IMR-90 (cell line): ENCODE measurements around the gene CUL1. TPM values are rescaled to one million over a fixed set of nuclear protein-coding genes. Genes with fewer than 3 reads are reported as not detected.

ENCODE experiments used
- ATAC-seq: fragments of 200-7000 bp; cut with Tn5 transposase; 2 replicates; pipeline ENCODE4 v1.9.1; 2020; ENCODE audit warnings: low read depth, mild to moderate bottlenecking, moderate library complexity
- BruUV-seq: library from RNA; stranded (reverse); fragments of 400-500 nt; replicated peaks from 2 replicates; lab custom pipeline; 2021; lab: Mats Ljungman, UMichigan
- CTCF ChIA-PET: fragments of 300-600 bp; formaldehyde crosslinking; extraction: SDS; loops from one replicate; lab custom pipeline; 2021; ENCODE audit warnings: antibody characterized with exemption; lab: Yijun Ruan, JAX
- POLR2A ChIA-PET: fragments of 300-600 bp; sonication (Branson Sonifier 250); formaldehyde crosslinking; loops from one replicate; lab custom pipeline; 2022; ENCODE audit warnings: antibody characterized with exemption; ENCODE audit not compliant: unreplicated experiment; lab: Charles Lee
- DNase-seq: peaks from one replicate; pipeline ENCODE4 v3.0.0; 2013
- H2AFZ ChIP-seq: replicated peaks from 2 replicates; pipeline ENCODE3; 2013; ENCODE audit warnings: low read length, mild to moderate bottlenecking; ENCODE audit not compliant: poor library complexity
- H2AK5ac ChIP-seq: 2 replicates; pipeline ENCODE4 v1.6.1; 2013; ENCODE audit warnings: low read depth, low read length, inconsistent platforms
- H2AK9ac ChIP-seq: replicated peaks from 2 replicates; pipeline ENCODE3; 2013; ENCODE audit warnings: mild to moderate bottlenecking, low read depth, low read length, moderate library complexity; ENCODE audit not compliant: poor library complexity
- H2BK120ac ChIP-seq: 2 replicates; pipeline ENCODE4 v1.6.1; 2013; ENCODE audit warnings: low read depth, low read length, inconsistent platforms
- H2BK15ac ChIP-seq: 3 replicates; pipeline ENCODE4 v1.6.1; 2013; ENCODE audit warnings: low read depth, low read length, inconsistent platforms
- H2BK20ac ChIP-seq: 2 replicates; pipeline ENCODE4 v1.6.1; 2013; ENCODE audit warnings: low read depth, mild to moderate bottlenecking, inconsistent platforms, low read length, moderate library complexity
- H2BK5ac ChIP-seq: 2 replicates; pipeline ENCODE4 v1.6.1; 2013; ENCODE audit warnings: mild to moderate bottlenecking, low read depth, low read length, inconsistent platforms; ENCODE audit not compliant: poor library complexity, severe bottlenecking
- H3K14ac ChIP-seq: replicated peaks from 2 replicates; pipeline ENCODE4 v1.6.1; 2013; ENCODE audit warnings: low read depth, low read length, inconsistent platforms
- H3K18ac ChIP-seq: 2 replicates; pipeline ENCODE4 v1.6.1; 2013; ENCODE audit warnings: low read depth, low read length, control low read depth
- H3K23ac ChIP-seq: 2 replicates; pipeline ENCODE4 v1.6.1; 2013; ENCODE audit warnings: low read depth, low read length, inconsistent platforms
- H3K27ac ChIP-seq: 2 replicates; pipeline ENCODE4 v1.5.1; 2013; ENCODE audit warnings: mild to moderate bottlenecking, control low read depth, low read length; ENCODE audit not compliant: insufficient read depth
- H3K27me3 ChIP-seq: 2 replicates; pipeline ENCODE4 v1.6.1; 2013; ENCODE audit warnings: low read length; ENCODE audit not compliant: control insufficient read depth, insufficient read depth
- H3K36me3 ChIP-seq: 2 replicates; pipeline ENCODE4 v1.6.1; 2013; ENCODE audit warnings: low read length, mixed read lengths; ENCODE audit not compliant: control insufficient read depth, insufficient read depth
- H3K4ac ChIP-seq: 2 replicates; pipeline ENCODE4 v1.6.1; 2013; ENCODE audit warnings: low read depth, low read length, inconsistent platforms
- H3K4me1 ChIP-seq: 2 replicates; pipeline ENCODE4 v1.6.1; 2013; ENCODE audit warnings: low read length, mixed read lengths; ENCODE audit not compliant: control insufficient read depth, insufficient read depth
- H3K4me2 ChIP-seq: 2 replicates; pipeline ENCODE4 v1.6.1; 2013; ENCODE audit warnings: low read depth, mild to moderate bottlenecking, control low read depth, low read length, moderate library complexity
- H3K4me3 ChIP-seq: 2 replicates; pipeline ENCODE4 v1.5.1; 2013; ENCODE audit warnings: low read depth, mild to moderate bottlenecking, control low read depth, low read length, moderate library complexity; ENCODE audit not compliant: insufficient read depth
- H3K56ac ChIP-seq: 2 replicates; pipeline ENCODE4 v1.6.1; 2013; ENCODE audit warnings: low read length, inconsistent platforms; ENCODE audit not compliant: insufficient read depth; ENCODE audit errors: extremely low read depth
- H3K79me1 ChIP-seq, 2 experiments: 2 replicates each; pipeline ENCODE4 v1.6.1; 2013; ENCODE audit warnings: low read length in 2 of 2, inconsistent platforms in 1 of 2, low read depth in 1 of 2
- H3K9ac ChIP-seq: 2 replicates; pipeline ENCODE4 v1.6.1; 2013; ENCODE audit warnings: low read depth, low read length, control low read depth
- H3K9me1 ChIP-seq: 2 replicates; pipeline ENCODE4 v1.6.1; 2013; ENCODE audit warnings: low read length, inconsistent platforms; ENCODE audit not compliant: insufficient read depth
- H3K9me3 ChIP-seq: 2 replicates; pipeline ENCODE4 v1.6.1; 2013; ENCODE audit warnings: low read length; ENCODE audit not compliant: control insufficient read depth, insufficient read depth
- H4K20me1 ChIP-seq: 2 replicates; pipeline ENCODE4 v1.6.1; 2013; ENCODE audit warnings: low read length, inconsistent platforms; ENCODE audit not compliant: insufficient read depth
- H4K5ac ChIP-seq: 2 replicates; pipeline ENCODE4 v1.6.1; 2013; ENCODE audit warnings: mild to moderate bottlenecking, low read depth, low read length, control low read depth
- H4K8ac ChIP-seq, 2 experiments: 2 replicates each; pipeline ENCODE4 v1.6.1; 2013; ENCODE audit warnings: low read depth in 2 of 2, low read length in 2 of 2, control low read depth in 1 of 2, inconsistent platforms in 1 of 2
- H4K91ac ChIP-seq: 2 replicates; pipeline ENCODE4 v1.6.1; 2013; ENCODE audit warnings: low read depth, low read length, inconsistent platforms; ENCODE audit not compliant: insufficient read depth
- BHLHE40 ChIP-seq: fragments of 150-350 bp; IDR thresholded peaks from 2 replicates; pipeline ENCODE4 v1.6.1; 2016; ENCODE audit warnings: mild to moderate bottlenecking, low read depth, low read length
- CHD1 ChIP-seq: IDR thresholded peaks from 2 replicates; pipeline ENCODE4 v1.6.1; 2012; ENCODE audit warnings: low read depth, low read length, improper control_type of control experiment
- CTCF ChIP-seq: conservative IDR thresholded peaks from 2 replicates; pipeline ENCODE4 v1.5.1; 2012; ENCODE audit warnings: mild to moderate bottlenecking, low read depth, low read length, improper control_type of control experiment
- ELK1 ChIP-seq: fragments of 150-350 bp; IDR thresholded peaks from 2 replicates; pipeline ENCODE4 v1.6.1; 2016; ENCODE audit warnings: low read depth, mild to moderate bottlenecking, low read length, moderate library complexity, borderline replicate concordance
- FOS ChIP-seq: fragments of 150-350 bp; IDR thresholded peaks from 2 replicates; pipeline ENCODE4 v1.6.1; 2016; ENCODE audit warnings: low read depth, low read length
- MAFK ChIP-seq: IDR thresholded peaks from 2 replicates; pipeline ENCODE4 v1.6.1; 2012; ENCODE audit warnings: low read depth, low read length, improper control_type of control experiment
- MXI1 ChIP-seq: IDR thresholded peaks from 2 replicates; pipeline ENCODE4 v1.6.1; 2012; ENCODE audit warnings: low read depth, mild to moderate bottlenecking, low read length, moderate library complexity, borderline replicate concordance
- NFE2L2 ChIP-seq: fragments of 150-350 bp; IDR thresholded peaks from 2 replicates; pipeline ENCODE4 v1.6.1; 2016; ENCODE audit warnings: low read depth, mild to moderate bottlenecking, low read length
- POLR2A ChIP-seq: IDR thresholded peaks from 2 replicates; pipeline ENCODE4 v1.6.1; 2012; ENCODE audit warnings: mild to moderate bottlenecking, low read depth, low read length
- RAD21 ChIP-seq: IDR thresholded peaks from 2 replicates; pipeline ENCODE4 v1.6.1; 2012; ENCODE audit warnings: low read length, improper control_type of control experiment
- RCOR1 ChIP-seq: IDR thresholded peaks from 2 replicates; pipeline ENCODE4 v1.6.1; 2012; ENCODE audit warnings: mild to moderate bottlenecking, low read length, improper control_type of control experiment; ENCODE audit not compliant: insufficient replicate concordance
- RFX5 ChIP-seq: IDR thresholded peaks from 2 replicates; pipeline ENCODE4 v1.8.0; 2012; ENCODE audit warnings: low read depth, mild to moderate bottlenecking, low read length, moderate library complexity
- USF2 ChIP-seq: fragments of 150-350 bp; IDR thresholded peaks from 2 replicates; pipeline ENCODE4 v1.6.1; 2017; ENCODE audit warnings: mild to moderate bottlenecking, antibody characterized with exemption, low read length, low read depth
- WGBS, 2 experiments: methylation state at CpG; one replicate each; pipeline versions ENCODE4 v1.1.5 to v1.1.7; 2013; ENCODE audit warnings: missing lambda C conversion rate in 2 of 2; ENCODE audit not compliant: insufficient read length in 1 of 2; ENCODE audit errors: extremely low coverage in 2 of 2; 5-methylcytosine and 5-hydroxymethylcytosine counted together
- dilution Hi-C: fragments of 300-500 bp; cut with HindIII; formaldehyde crosslinking; loops from one replicate; pipeline ENCODE4 v1.14.3; 2018; ENCODE audit warnings: low sequenced_read_pairs; ENCODE audit not compliant: unreplicated experiment
- in situ Hi-C: fragments of 300-500 bp; cut with MboI; formaldehyde crosslinking; loops from 3 replicates; pipeline ENCODE4 v1.14.3; 2019; ENCODE audit warnings: low sequenced_read_pairs, inconsistent platforms, mixed read lengths
- intact Hi-C: fragments of 100-400 bp; cut with micrococcal nuclease; formaldehyde crosslinking; loops from 2 replicates; pipeline ENCODE4 v1.10.0; 2022
- polyA plus RNA-seq, 3 experiments: library from polyadenylated mRNA; depleted of rRNA; stranded (reverse); fragments of >200 nt; gene quantifications; 2 replicates each; pipeline ENCODE4 v1.2.3, GENCODE V29; 2012; ENCODE audit warnings: low replicate concordance in 1 of 3
- total RNA-seq: library from RNA; depleted of rRNA; stranded (reverse); fragments of >200 nt; gene quantifications from 2 replicates; pipeline ENCODE4 v1.2.3, GENCODE V29; 2012

CUL1 gene
- total and polyA plus RNA-seq, 2 of the 4 experiments (the other 2 are of a cell fraction) = 44.0 to 46.2 TPM

- intact Hi-C loops = no loop called here
- WGBS, 2 experiments = no CpG with 5 or more reads among the region's 6 CpGs
Measured at GRCh38 chr7:148709014-148709413, 10.3 kb downstream of the CUL1 start.

More at GRCh38 chr7:148709014-148709413, 10.3 kb downstream of the CUL1 start:
- H2AFZ ChIP-seq = no peak overlapping the region
- ATAC-seq = no peak
- no peak for DNase-seq
- TF ChIP-seq BHLHE40 (no peak), RCOR1 (no peak), NFE2L2 (no peak), FOS (no peak), RAD21 (no peak), RFX5 (no peak), CTCF (no peak), MAFK (no peak), USF2 (no peak), CHD1 (no peak), MXI1 (no peak), POLR2A (no peak), ELK1 (no peak)
- H3K14ac ChIP-seq = no peak overlapping the region
- H3K23ac ChIP-seq = no peak overlapping the region
- H3K27ac ChIP-seq = no peak overlapping the region
- H2BK120ac ChIP-seq = no peak overlapping the region
- no peak overlapping the region for H2AK5ac ChIP-seq
- ChIA-PET CTCF (interaction anchor here (0.9 kb wide), 1 partner anchor 287 kb away, joined by 3 read pairs; no protein-coding TSS in a partner anchor), POLR2A (no interaction called here)
- H2BK5ac ChIP-seq = no peak overlapping the region
- H3K18ac ChIP-seq = no peak overlapping the region
- H4K91ac ChIP-seq = no peak overlapping the region
- H3K36me3 ChIP-seq = no peaks in the 10 kb centered on the region
- no peak overlapping the region for H2BK20ac ChIP-seq
- H3K4me1 ChIP-seq = peaks cover 7% of the 10 kb centered on the region
- no peak overlapping the region for H3K4me3 ChIP-seq
- H3K27me3 ChIP-seq = no peaks in the 10 kb centered on the region
- no peak overlapping the region for H2AK9ac ChIP-seq
- peaks cover 88% of the 10 kb centered on the region for H4K20me1 ChIP-seq
- H3K56ac ChIP-seq = no peak overlapping the region
- no peaks in the 10 kb centered on the region for H3K9me3 ChIP-seq
- H3K4me2 ChIP-seq = no peak overlapping the region
- H4K8ac ChIP-seq = no peak overlapping the region
- in situ Hi-C loops = no loop called here
- no peak overlapping the region for H3K9ac ChIP-seq
- H2BK15ac ChIP-seq = no peak overlapping the region
- dilution Hi-C loops = no loop called here
- H3K79me1 ChIP-seq = peaks cover 2 to 50% of the 10 kb centered on the region in 2 experiments; a peak in 3 of 4 replicates
- no peak overlapping the region for H4K5ac ChIP-seq
- peaks cover 16% of the 10 kb centered on the region; the same call in 1 of the 2 replicates for H3K9me1 ChIP-seq
- no peak overlapping the region for H3K4ac ChIP-seq
- no TSS peak for BruUV-seq
